Measurements from ENCODE around the gene CUL2.

Gene CUL2

DNA sequence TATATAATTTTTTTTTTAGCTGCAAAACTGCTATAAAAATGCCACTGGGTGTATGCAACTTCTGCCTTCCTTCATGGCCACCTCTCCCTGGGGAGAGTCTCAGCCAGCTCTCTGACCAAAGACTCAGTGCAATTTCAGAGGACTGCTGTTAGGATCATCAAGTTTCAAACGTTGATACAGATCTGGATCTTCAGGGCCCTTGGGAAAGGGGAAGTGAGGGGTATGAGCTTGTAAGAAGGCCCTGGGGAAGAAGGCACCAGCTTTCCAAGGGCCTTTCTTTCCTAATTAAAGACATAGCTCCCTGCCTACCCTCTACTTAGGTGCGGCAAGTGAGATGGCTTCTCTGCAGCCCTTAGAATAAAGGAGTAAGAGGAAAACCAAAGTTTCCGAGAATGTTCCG is 130.4 kb downstream of the CUL2 start:
- Histone ChIP-seq H3K36me3 (ENCODE audit: insufficient read depth, low read length) (no peaks in the 10 kb centered on the region), H3K4me3 (ENCODE audit: low read depth in 1 of 2, low read length in 2 of 2) (no peak overlapping the region), H3K27me3 (ENCODE audit: insufficient read depth, low read length, poor library complexity) (no peaks in the 10 kb centered on the region), H3K4me1 (ENCODE audit: insufficient read depth, low read length) (no peaks in the 10 kb centered on the region), H3K79me2 (ENCODE audit: insufficient read depth, low read length) (no peaks in the 10 kb centered on the region), H3K27ac (ENCODE audit: low read length) (no peak overlapping the region), H3K4me2 (ENCODE audit: insufficient read depth, low read length) (no peak overlapping the region), H3K9me3 (ENCODE audit: insufficient read depth, low read length, severe bottlenecking) (no peaks in the 10 kb centered on the region), H4K20me1 (ENCODE audit: insufficient read depth, low read length) (no peaks in the 10 kb centered on the region), H3K9ac (ENCODE audit: low read depth, low read length) (no peak overlapping the region), H2AFZ (ENCODE audit: low read depth, low read length) (no peak overlapping the region)
- ATAC-seq (ENCODE audit: insufficient read depth, low read depth) (no peak), DNase-seq (no peak)
- TF ChIP-seq EZH2 (IDR thresholded peaks at IDR 0.05; ENCODE audit: borderline replicate concordance, low read depth, low read length, severe bottlenecking) = no peak
- TF ChIP-seq, protein P1, sequence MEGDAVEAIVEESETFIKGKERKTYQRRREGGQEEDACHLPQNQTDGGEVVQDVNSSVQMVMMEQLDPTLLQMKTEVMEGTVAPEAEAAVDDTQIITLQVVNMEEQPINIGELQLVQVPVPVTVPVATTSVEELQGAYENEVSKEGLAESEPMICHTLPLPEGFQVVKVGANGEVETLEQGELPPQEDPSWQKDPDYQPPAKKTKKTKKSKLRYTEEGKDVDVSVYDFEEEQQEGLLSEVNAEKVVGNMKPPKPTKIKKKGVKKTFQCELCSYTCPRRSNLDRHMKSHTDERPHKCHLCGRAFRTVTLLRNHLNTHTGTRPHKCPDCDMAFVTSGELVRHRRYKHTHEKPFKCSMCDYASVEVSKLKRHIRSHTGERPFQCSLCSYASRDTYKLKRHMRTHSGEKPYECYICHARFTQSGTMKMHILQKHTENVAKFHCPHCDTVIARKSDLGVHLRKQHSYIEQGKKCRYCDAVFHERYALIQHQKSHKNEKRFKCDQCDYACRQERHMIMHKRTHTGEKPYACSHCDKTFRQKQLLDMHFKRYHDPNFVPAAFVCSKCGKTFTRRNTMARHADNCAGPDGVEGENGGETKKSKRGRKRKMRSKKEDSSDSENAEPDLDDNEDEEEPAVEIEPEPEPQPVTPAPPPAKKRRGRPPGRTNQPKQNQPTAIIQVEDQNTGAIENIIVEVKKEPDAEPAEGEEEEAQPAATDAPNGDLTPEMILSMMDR (IDR thresholded peaks at IDR 0.05; ENCODE audit: borderline replicate concordance, extremely low read depth, low read length, poor library complexity, severe bottlenecking) = no peak

DNA sequence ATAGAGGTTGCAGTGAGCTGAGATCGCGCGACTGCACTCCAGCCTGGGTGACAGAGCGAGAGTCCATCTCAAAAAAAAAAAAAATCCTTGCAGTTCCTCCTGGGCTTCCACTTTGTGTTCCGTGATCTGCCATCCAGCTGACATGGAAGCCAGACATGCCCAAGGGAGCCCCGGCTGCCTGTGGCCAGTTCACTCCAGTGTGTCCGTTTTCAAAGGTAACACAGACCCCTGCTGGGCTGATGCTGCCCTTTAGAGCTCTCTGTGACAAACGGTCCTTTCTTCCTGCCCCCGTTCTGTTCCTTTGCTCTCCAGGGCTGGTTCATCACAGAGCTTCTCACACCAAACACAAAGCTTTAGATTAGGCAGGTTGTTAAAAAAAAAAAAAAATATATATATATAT is 130.8 kb downstream of the CUL2 start:
- Histone ChIP-seq H3K36me3 (ENCODE audit: insufficient read depth, low read length) (no peaks in the 10 kb centered on the region), H3K4me1 (ENCODE audit: insufficient read depth, low read length) (no peaks in the 10 kb centered on the region), H3K9ac (ENCODE audit: low read depth, low read length) (no peak overlapping the region), H3K27ac (ENCODE audit: low read length) (no peak overlapping the region), H3K27me3 (ENCODE audit: insufficient read depth, low read length, poor library complexity) (no peaks in the 10 kb centered on the region), H2AFZ (ENCODE audit: low read depth, low read length) (no peak overlapping the region), H3K9me3 (ENCODE audit: insufficient read depth, low read length, severe bottlenecking) (no peaks in the 10 kb centered on the region), H3K4me3 (ENCODE audit: low read depth in 1 of 2, low read length in 2 of 2) (no peak overlapping the region), H3K4me2 (ENCODE audit: insufficient read depth, low read length) (no peak overlapping the region), H4K20me1 (ENCODE audit: insufficient read depth, low read length) (no peaks in the 10 kb centered on the region), H3K79me2 (ENCODE audit: insufficient read depth, low read length) (no peaks in the 10 kb centered on the region)
- no peak for ATAC-seq (ENCODE audit: insufficient read depth, low read depth)
- no peak for DNase-seq
- TF ChIP-seq EZH2 (IDR thresholded peaks at IDR 0.05; ENCODE audit: borderline replicate concordance, low read depth, low read length, severe bottlenecking) = no peak
- TF ChIP-seq, protein P1 (IDR thresholded peaks at IDR 0.05; ENCODE audit: borderline replicate concordance, extremely low read depth, low read length, poor library complexity, severe bottlenecking) = no peak
